Thoracic aorta (tissue), 2 donors: ENCODE data around the gene TBC1D2. TPM values are rescaled to one million over a fixed set of nuclear protein-coding genes. Genes with fewer than 3 reads are reported as not detected.

Source experiments
- ATAC-seq: fragments of 150-250 bp; one replicate; pipeline ENCODE4 v1.8.0; 2017; ENCODE audit warnings: low read depth; ENCODE audit not compliant: insufficient number of reproducible peaks, low FRiP score
- DNase-seq: peaks from one replicate; pipeline ENCODE4 v3.0.0-alpha.2; 2020; ENCODE audit warnings: low spot score
- H3K27ac ChIP-seq, 2 donors: fragments of 200-600 bp; sonication (generic); 1 replicate in 1 of 2; 2 replicates in 1 of 2; pipeline ENCODE4 v1.5.1; 2016; ENCODE audit warnings: mild to moderate bottlenecking in 2 of 2, moderate library complexity in 2 of 2
- H3K27me3 ChIP-seq: fragments of 200-600 bp; sonication (generic); replicated peaks from 2 replicates; pipeline ENCODE4 v1.6.0; 2016; ENCODE audit warnings: mild to moderate bottlenecking; ENCODE audit not compliant: insufficient read depth
- H3K36me3 ChIP-seq: fragments of 200-600 bp; sonication (generic); one replicate; pipeline ENCODE4 v1.5.1; 2016
- H3K4me1 ChIP-seq, 2 donors: fragments of 200-600 bp; sonication (generic); 1 replicate in 1 of 2; 2 replicates in 1 of 2; pipeline versions ENCODE4 v1.5.1 to v1.6.0; 2016; ENCODE audit warnings: low read depth in 2 of 2, mild to moderate bottlenecking in 1 of 2; ENCODE audit not compliant: control insufficient read depth in 1 of 2
- H3K4me3 ChIP-seq: fragments of 200-600 bp; sonication (generic); 2 replicates; pipeline ENCODE4 v1.5.1; 2016; ENCODE audit warnings: mild to moderate bottlenecking
- H3K9me3 ChIP-seq: fragments of 200-600 bp; sonication (generic); 2 replicates; pipeline ENCODE4 v1.5.1; 2016
- CTCF ChIP-seq: fragments of 200-600 bp; sonication (generic); IDR thresholded peaks from one replicate; pipeline ENCODE4 v1.5.1; 2019; ENCODE audit warnings: antibody characterized with exemption
- total RNA-seq, 2 donors: library from RNA; depleted of rRNA; stranded (reverse); fragments of >200 nt; gene quantifications; one replicate each; pipeline versions ENCODE4 v1.1.0 to v1.2.3, GENCODE V29; 2016

TBC1D2 gene
- total RNA-seq, 2 donors from 2014 or later = 22.3 to 23.7 TPM

- no peak for TF ChIP-seq CTCF
- H3K27ac ChIP-seq = no peak overlapping the region
- H3K4me1 ChIP-seq = no peaks in the 10 kb centered on the region
Measured at GRCh38 chr9:98149422-98149821, 106.0 kb downstream of the TBC1D2 start.

More at GRCh38 chr9:98149422-98149821, 106.0 kb downstream of the TBC1D2 start:
- DNase-seq (no peak), ATAC-seq (no peak)
- H3K27me3 ChIP-seq = no peaks in the 10 kb centered on the region
- no peak overlapping the region for H3K4me3 ChIP-seq
- no peaks in the 10 kb centered on the region for H3K36me3 ChIP-seq
- H3K9me3 ChIP-seq = no peaks in the 10 kb centered on the region

Other genes with a start within 250 kb of the TBC1D2 start
- gene NANS, start 198.9 kb downstream of the TBC1D2 start, total RNA-seq = 10 to 100 TPM; 60.9 to 73.1 TPM
- gene TRIM14, start 136.4 kb downstream of the TBC1D2 start, total RNA-seq = 10 to 100 TPM in 1 of 2 donors, 1 to 10 TPM in 1; 5.9 to 22.5 TPM
- 1 to 10 TPM; 1.2 to 3.1 TPM for gene CORO2A, start 63.0 kb downstream of the TBC1D2 start, total RNA-seq